ENCODE results near the gene MED9. TPM values are rescaled to one million over a fixed set of nuclear protein-coding genes. Genes with fewer than 3 reads are reported as not detected.

The MED9 gene
- polyA plus RNA-seq, 1 donor from 2014 or later: 25.1 TPM

- H3F3A ChIP-seq (ENCODE audit: insufficient read depth, low read length, poor library complexity, severe bottlenecking): no peaks in the 10 kb centered on the region
- H3K9ac ChIP-seq (ENCODE audit: low read length): no peak overlapping the region
- no peaks in the 10 kb centered on the region for H3K36me3 ChIP-seq (ENCODE audit: insufficient read depth, low read length)
- H3K79me2 ChIP-seq (replicated peaks; ENCODE audit: insufficient read depth, low read length): peaks cover 6% of the 10 kb centered on the region
- no peak overlapping the region for H3K4me2 ChIP-seq (ENCODE audit: low read length)
- H3K9me2 ChIP-seq (ENCODE audit: insufficient read depth, low read length): no peaks in the 10 kb centered on the region
- H3K9me3 ChIP-seq (ENCODE audit: low read length): no peaks in the 10 kb centered on the region
- TF ChIP-seq EZH2 (IDR thresholded peaks at IDR 0.05; ENCODE audit: borderline replicate concordance, insufficient read depth, low read length, poor library complexity, severe bottlenecking): no peak
- H3K4me3 ChIP-seq (ENCODE audit: low read length): no peak overlapping the region
- no peak overlapping the region for H2AFZ ChIP-seq (ENCODE audit: low read depth, low read length)
- H3K27ac ChIP-seq (ENCODE audit: low read length): no peak overlapping the region
- no peaks in the 10 kb centered on the region for H3K27me3 ChIP-seq (ENCODE audit: insufficient read depth, low read depth, low read length)
- no peaks in the 10 kb centered on the region for H4K20me1 ChIP-seq (ENCODE audit: insufficient read depth)
Measured at GRCh38 chr17:17472333-17472920, 4.4 kb upstream of the MED9 start.

GRCh38 chr17:17474341-17474740, 2.5 kb upstream of the MED9 start:
- no peaks in the 10 kb centered on the region for H4K20me1 ChIP-seq (ENCODE audit: insufficient read depth)
- no peaks in the 10 kb centered on the region for H3K9me2 ChIP-seq (ENCODE audit: insufficient read depth, low read length)
- no peaks in the 10 kb centered on the region for H3K9me3 ChIP-seq (ENCODE audit: low read length)
- no peak overlapping the region for H2AFZ ChIP-seq (ENCODE audit: low read depth, low read length)
- H3K79me2 ChIP-seq (replicated peaks; ENCODE audit: insufficient read depth, low read length): peaks cover 24% of the 10 kb centered on the region
- H3K27ac ChIP-seq (ENCODE audit: low read length): no peak overlapping the region
- no peaks in the 10 kb centered on the region for H3K36me3 ChIP-seq (ENCODE audit: insufficient read depth, low read length)
- H3K4me3 ChIP-seq (ENCODE audit: low read length): no peak overlapping the region
- H3K9ac ChIP-seq (ENCODE audit: low read length): no peak overlapping the region
- TF ChIP-seq TAF1 (IDR thresholded peaks at IDR 0.05; ENCODE audit: low read depth) (no peak), POLR2AphosphoS5 (IDR thresholded peaks at IDR 0.05) (no peak), RAD21 (conservative IDR thresholded peaks at IDR 0.05) (no peak)
- H3F3A ChIP-seq (ENCODE audit: insufficient read depth, low read length, poor library complexity, severe bottlenecking): no peaks in the 10 kb centered on the region
- H3K4me2 ChIP-seq (ENCODE audit: low read length): no peak overlapping the region
- H3K27me3 ChIP-seq (ENCODE audit: insufficient read depth, low read depth, low read length): no peaks in the 10 kb centered on the region

GRCh38 chr17:17479209-17479608, 2.4 kb downstream of the MED9 start:
- H3K4me2 ChIP-seq (ENCODE audit: low read length): no peak overlapping the region
- no peak overlapping the region for H3K9ac ChIP-seq (ENCODE audit: low read length)
- H3F3A ChIP-seq (ENCODE audit: insufficient read depth, low read length, poor library complexity, severe bottlenecking): no peaks in the 10 kb centered on the region
- TF ChIP-seq TAF1 (IDR thresholded peaks at IDR 0.05; ENCODE audit: low read depth) (no peak), EZH2 (IDR thresholded peaks at IDR 0.05; ENCODE audit: borderline replicate concordance, insufficient read depth, low read length, poor library complexity, severe bottlenecking) (no peak), EP300 (conservative IDR thresholded peaks at IDR 0.05; ENCODE audit: poor library complexity, severe bottlenecking) (no peak), CTCF (IDR thresholded peaks at IDR 0.05; ENCODE audit: poor library complexity, severe bottlenecking) (no peak), REST (IDR thresholded peaks at IDR 0.05; ENCODE audit: borderline replicate concordance) (no peak), MXI1 (conservative IDR thresholded peaks at IDR 0.05; ENCODE audit: poor library complexity, severe bottlenecking) (no peak), SMC3 (conservative IDR thresholded peaks at IDR 0.05; ENCODE audit: poor library complexity) (no peak), RAD21 (conservative IDR thresholded peaks at IDR 0.05) (no peak), POLR2AphosphoS5 (IDR thresholded peaks at IDR 0.05) (no peak)
- H3K27me3 ChIP-seq (ENCODE audit: insufficient read depth, low read depth, low read length): no peaks in the 10 kb centered on the region
- H4K20me1 ChIP-seq (ENCODE audit: insufficient read depth): no peaks in the 10 kb centered on the region
- no peaks in the 10 kb centered on the region for H3K36me3 ChIP-seq (ENCODE audit: insufficient read depth, low read length)
- no peak overlapping the region for H3K27ac ChIP-seq (ENCODE audit: low read length)
- peak overlapping the region; percentile 21 for H3K4me3 ChIP-seq (ENCODE audit: low read length)
- H3K79me2 ChIP-seq (replicated peaks; ENCODE audit: insufficient read depth, low read length): peaks cover 41% of the 10 kb centered on the region
- no peak overlapping the region for H2AFZ ChIP-seq (ENCODE audit: low read depth, low read length)
- H3K9me2 ChIP-seq (ENCODE audit: insufficient read depth, low read length): no peaks in the 10 kb centered on the region
- no peaks in the 10 kb centered on the region for H3K9me3 ChIP-seq (ENCODE audit: low read length)

Measured in neural cell (in vitro differentiated cells).